NCI-H446 (cell line): ENCODE measurements around the gene FAM81A.

Source experiments
- DNase-seq, 2 experiments: peaks; one replicate each; lab custom pipeline; 2025; lab: John Stamatoyannopoulos, UW

Gene FAM81A

DNA sequence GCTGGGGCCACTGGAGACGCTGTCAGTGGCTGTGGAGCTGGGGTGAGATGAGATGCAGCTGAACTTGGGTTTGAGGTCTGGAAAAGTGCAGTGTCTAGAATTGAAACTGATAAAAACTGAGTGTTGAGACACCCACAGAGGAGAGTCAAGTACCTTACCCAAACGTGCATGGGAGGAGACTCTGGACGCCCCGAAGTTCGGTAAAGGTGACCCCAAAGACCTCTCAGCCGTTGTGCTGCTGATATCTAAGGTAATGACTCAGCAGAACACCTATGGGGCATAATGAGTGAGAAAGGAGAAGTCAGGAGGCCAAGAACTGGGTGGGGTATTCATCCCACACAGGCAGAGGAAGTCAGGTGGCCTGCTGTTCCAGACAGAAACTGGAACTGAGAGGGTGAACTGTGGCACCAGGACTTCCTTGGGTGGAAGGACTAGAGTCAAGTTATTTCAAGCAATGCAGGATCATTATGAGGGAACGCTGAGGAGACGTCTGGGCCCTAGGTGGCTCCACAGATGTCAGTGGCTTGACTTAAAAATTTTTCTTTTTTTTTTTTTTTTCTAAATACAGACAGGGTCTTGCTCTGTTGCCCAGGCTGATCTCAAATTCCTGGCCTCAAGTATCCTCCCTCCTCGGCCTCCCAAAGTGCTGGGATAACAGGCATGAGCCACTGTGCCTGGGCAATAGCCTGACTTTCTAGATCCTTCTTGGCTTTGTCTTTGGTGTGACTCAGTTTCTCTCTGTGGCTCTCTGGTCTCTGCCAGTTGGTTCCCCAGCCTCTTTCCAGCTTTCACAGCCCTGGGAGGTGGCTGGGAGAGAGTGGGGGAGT, 105.9 kb downstream of the FAM81A start:
- DNase-seq, result no peak

GRCh38 chr15:59545573-59545972, 107.6 kb downstream of the FAM81A start:
- DNase-seq, result no peak

- DNase-seq, result no peak
Observed at GRCh38 chr15:59548501-59549226, 110.7 kb downstream of the FAM81A start.

DNA sequence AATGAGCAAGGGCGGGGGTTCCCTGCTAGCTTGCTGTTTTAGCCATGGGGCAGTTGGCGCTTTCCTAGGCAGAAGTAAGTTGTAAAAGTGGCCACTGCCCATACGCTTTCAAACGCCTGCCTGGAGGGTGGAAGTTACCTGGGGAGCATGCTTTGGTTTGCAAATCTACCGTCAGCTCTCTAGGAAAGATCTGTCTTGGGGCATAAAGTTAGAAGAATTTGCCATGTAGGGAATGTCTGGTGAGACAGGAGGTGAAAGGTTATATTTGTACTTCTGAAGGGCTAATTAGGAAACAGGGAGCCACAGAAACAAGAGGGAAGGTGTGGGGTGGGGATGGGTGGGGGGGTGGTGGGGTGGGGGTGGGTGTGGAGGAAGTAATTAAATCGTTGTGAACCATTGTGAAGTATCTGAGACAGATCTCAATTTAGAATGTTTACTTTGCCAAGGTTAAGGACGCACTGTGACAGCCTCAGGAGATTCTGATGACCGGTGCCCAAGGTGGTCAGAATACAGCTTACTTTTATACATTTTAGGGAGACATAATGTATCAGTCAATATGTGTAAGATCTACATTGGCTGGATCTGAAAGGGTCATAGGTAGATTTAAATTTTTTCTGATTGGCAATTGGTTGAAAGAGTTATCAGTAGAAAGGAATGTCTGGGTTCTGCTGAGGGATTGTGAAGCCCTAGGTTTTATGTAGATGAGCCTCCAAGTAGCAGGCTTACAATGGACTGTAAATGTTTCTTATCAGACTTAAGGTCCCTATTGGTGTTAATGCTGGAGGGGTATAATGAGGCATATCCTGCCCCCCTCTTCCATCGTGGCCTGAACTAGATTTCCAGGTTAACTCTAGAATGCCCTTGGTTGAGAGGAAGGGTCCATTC, 111.6 kb downstream of the FAM81A start:
- DNase-seq, result no peak

DNA sequence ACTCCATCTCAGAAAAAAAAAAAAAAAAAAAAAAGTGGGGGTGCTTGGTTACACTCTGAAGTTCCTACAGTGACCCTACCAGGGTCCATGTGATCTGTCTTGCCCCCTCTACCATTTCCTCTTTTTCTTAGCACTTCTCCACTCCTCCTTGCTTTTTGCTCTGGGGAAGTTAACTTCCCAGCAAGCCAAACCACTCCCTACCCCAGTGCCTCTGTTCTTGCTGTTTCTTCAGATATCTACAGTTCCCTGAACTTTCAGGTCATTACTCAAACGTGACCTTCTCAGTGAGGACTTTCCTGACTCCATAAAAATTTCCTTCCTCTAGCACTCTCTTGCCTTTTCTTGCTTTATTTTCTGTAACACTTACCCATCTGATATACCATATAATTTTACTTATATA, 112.5 kb downstream of the FAM81A start:
- DNase-seq, result no peak

GRCh38 chr15:59550956-59551355, 113.0 kb downstream of the FAM81A start:
- no peak for DNase-seq

GRCh38 chr15:59553879-59554735, 116.1 kb downstream of the FAM81A start:
- DNase-seq, result no peak

GRCh38 chr15:59555696-59556095, 117.7 kb downstream of the FAM81A start:
- no peak for DNase-seq

- no peak for DNase-seq
Observed at GRCh38 chr15:59556380-59556779, 118.4 kb downstream of the FAM81A start.

DNA sequence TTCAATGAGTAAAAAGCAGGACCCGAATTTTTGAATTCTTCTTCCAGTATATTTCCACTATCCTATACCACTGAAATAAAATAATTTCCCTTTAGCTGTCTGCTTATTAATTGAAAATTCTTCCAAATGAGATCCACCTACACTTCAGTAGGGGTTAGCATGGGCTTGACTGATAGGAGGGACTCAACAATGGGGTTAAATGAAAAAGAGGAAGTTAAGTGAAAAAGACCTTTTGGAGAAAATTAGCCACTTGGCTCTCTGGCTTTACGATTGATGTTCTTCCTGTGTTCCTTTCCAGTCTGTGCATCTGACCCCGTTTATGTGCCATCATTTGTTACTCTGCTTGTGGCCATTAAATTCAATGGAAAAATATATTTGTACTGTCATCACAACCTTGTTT, 119.6 kb downstream of the FAM81A start:
- no peak for DNase-seq

GRCh38 chr15:59558851-59559250, 120.9 kb downstream of the FAM81A start:
- DNase-seq, result no peak

DNA sequence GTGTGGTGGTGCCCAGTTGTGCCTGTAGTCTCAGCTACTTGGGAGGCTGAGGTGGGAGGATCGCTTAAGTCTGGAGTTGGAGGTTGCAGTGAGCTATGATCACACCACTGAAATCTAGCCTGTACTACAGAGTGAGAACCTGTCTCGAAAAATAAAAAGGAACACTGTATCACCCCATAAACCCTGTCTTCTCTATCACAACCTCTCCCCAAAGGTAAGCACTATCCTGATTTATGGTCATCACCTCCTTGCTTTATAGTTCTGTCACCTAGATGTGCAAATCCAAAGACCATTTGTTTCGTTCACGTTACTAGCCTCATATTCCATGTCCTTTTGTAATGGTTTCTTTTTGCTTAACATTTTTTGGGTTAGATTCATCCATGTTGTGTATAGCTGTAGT, 123.6 kb downstream of the FAM81A start:
- DNase-seq, result no peak

- DNase-seq, result no peak
Observed at GRCh38 chr15:59562448-59563186, 124.6 kb downstream of the FAM81A start.

DNA sequence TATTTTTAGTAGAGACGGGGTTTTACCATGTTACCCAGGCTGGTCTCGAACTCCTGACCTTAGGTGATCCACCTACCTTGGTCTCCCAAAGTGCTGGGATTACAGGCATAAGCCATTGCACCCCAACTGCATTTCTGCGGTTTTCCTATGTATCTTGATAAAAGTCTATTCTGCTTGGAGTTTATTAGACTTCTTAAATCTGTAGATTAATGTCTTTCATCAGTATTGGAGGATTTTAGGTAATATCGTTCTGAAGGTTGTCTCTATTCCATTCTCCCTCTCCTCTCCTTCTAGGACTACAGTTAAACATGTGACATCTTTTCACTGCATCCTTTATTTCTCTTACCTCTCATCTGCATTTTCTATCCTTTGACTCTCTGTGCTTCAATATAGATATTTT, 127.3 kb downstream of the FAM81A start:
- no peak for DNase-seq

DNA sequence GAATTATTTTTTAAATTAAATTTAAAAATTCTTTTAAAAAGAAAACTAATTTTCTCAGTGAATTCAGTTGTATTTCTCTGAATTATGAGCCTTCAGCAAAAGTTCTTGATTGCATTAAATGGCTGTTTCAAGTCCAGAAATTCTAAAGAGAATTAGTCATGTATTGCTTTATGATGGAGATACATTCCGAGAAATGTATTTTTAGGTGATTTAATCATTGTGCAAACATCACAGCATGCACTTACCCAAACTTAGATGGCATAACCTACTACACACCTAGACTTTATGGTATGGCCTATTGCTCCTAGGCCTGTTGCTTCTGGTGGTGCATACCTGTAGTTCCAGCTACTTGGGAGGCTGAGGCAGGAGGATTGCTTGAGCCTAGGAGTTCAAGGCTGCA, 129.3 kb downstream of the FAM81A start:
- no peak for DNase-seq

- DNase-seq, result no peak
Observed at GRCh38 chr15:59569477-59569876, 131.5 kb downstream of the FAM81A start.

DNA sequence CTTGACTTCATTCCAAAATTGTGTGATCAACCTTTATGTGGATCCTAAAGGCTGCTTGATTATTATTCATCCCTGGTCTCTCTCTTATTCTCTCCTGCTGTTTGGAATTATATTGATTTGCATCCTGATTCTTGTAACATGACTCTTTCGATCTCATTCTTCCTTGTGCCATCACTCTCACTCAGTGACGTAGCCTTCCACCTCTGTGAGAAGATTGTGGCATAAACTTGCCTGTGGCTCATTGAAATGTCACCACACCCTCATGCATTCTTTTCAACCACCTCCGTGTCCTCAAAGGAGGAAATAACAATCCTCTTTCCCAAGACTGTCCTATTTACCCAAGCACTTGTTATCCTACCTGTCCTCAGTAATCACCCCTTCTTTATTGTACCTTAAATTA, 132.3 kb downstream of the FAM81A start:
- no peak for DNase-seq

DNA sequence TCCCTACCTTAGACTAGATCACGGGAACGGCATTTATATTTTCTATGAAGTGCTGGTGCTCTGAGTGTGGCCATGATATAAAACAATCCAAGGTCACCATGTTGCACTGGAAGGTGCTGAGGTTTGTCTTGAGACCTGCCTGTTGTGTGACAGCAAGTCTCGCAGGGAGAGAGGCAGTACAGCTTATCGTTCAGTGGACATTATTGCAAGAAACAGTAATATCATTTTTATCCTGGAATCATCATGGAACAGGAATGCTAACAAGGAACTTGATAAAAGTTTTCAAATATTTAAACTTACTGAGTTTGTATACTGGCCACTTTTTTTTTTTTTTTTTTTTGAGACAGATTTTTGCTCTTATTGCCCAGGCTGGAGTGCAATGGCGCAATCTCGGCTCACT, 133.6 kb downstream of the FAM81A start:
- no peak for DNase-seq
